Activated CD4-positive, CD25-positive, alpha-beta regulatory T cell (primary cell): ENCODE measurements around the gene IGF2.

Experiments
- DNase-seq, 4 experiments: peaks; one replicate each; lab custom pipeline; 2025; lab: John Stamatoyannopoulos, UW

Gene IGF2

GRCh38 chr11:2103668-2104523, 35.3 kb downstream of the IGF2 start:
- no peak for DNase-seq

- DNase-seq, result no peak
Observed at GRCh38 chr11:2102883-2103213, 36.3 kb downstream of the IGF2 start.

GRCh38 chr11:2102132-2102882, 36.9 kb downstream of the IGF2 start:
- DNase-seq, result no peak

GRCh38 chr11:2101171-2101675, 38.0 kb downstream of the IGF2 start:
- no peak for DNase-seq

GRCh38 chr11:2100361-2101170, 38.6 kb downstream of the IGF2 start:
- DNase-seq, result no peak

- no peak for DNase-seq
Observed at GRCh38 chr11:2099516-2100349, 39.5 kb downstream of the IGF2 start.

GRCh38 chr11:2098691-2099515, 40.3 kb downstream of the IGF2 start:
- DNase-seq, result no peak

- no peak for DNase-seq
Observed at GRCh38 chr11:2097998-2098690, 41.0 kb downstream of the IGF2 start.

- DNase-seq, result no peak
Observed at GRCh38 chr11:2097356-2097997, 41.7 kb downstream of the IGF2 start.

- no peak for DNase-seq
Observed at GRCh38 chr11:2096919-2097301, 42.3 kb downstream of the IGF2 start.

GRCh38 chr11:2096011-2096918, 42.9 kb downstream of the IGF2 start:
- DNase-seq, result no peak

- DNase-seq, result no peak
Observed at GRCh38 chr11:2095542-2095941, 43.6 kb downstream of the IGF2 start.

- no peak for DNase-seq
Observed at GRCh38 chr11:2095198-2095520, 44.0 kb downstream of the IGF2 start.

GRCh38 chr11:2094354-2095197, 44.6 kb downstream of the IGF2 start:
- no peak for DNase-seq

- DNase-seq, result no peak
Observed at GRCh38 chr11:2093575-2094353, 45.4 kb downstream of the IGF2 start.

- peak in 1 of 4 experiments; percentile 30 for DNase-seq
Observed at GRCh38 chr11:2092956-2093412, 46.2 kb downstream of the IGF2 start.

- no peak for DNase-seq
Observed at GRCh38 chr11:2092464-2092910, 46.7 kb downstream of the IGF2 start.
